ENCODE measurements around the gene LOXHD1. TPM values are rescaled to one million over a fixed set of nuclear protein-coding genes. Genes with fewer than 3 reads are reported as not detected.

LOXHD1 gene
- total RNA-seq, 2 experiments from 2014 or later = not detected

DNA sequence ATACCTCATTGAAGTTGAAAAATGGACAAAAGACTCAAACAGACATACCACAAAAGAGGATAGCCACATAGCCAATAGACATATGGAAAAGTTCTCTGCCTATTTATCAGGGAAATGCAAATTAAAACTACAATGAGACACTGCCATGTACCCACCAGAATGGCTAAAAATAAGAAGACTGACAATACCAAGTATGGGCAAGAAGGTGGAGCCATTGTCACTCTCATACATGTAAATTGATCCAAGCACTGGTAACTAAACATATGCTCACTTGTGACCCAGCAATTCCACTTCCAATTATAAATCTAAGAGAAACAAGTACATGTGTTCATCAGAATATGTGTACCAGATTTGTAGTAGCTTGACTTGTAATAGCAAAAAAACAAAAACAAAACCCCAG is 4.6 kb downstream of the LOXHD1 start:
- Mint-ChIP-seq H3K27me3 (no peaks in the 10 kb centered on the region), H3K9me3 (no peaks in the 10 kb centered on the region), H3K4me1 (ENCODE audit: low read depth) (no peaks in the 10 kb centered on the region), H3K36me3 (ENCODE audit: low read depth) (no peaks in the 10 kb centered on the region), H3K27ac (no peak overlapping the region), H3K4me3 (no peak overlapping the region)
- no peaks in the 10 kb centered on the region for H3K27me3 ChIP-seq (ENCODE audit: control insufficient read depth in 1 of 2, insufficient read depth in 2 of 2, low read length in 2 of 2)
- ChIA-PET POLR2A (no interaction called here), CTCF (no interaction called here)
- H3K4me1 ChIP-seq (ENCODE audit: insufficient read depth, low read length) = no peaks in the 10 kb centered on the region
- DNase-seq = no peak
- no peaks in the 10 kb centered on the region for H3K36me3 ChIP-seq (ENCODE audit: insufficient read depth, low read length)
- H3K27ac ChIP-seq (ENCODE audit: low read depth in 1 of 2, low read length in 2 of 2) = no peak overlapping the region
- no peak for ATAC-seq (ENCODE audit: poor library complexity)
- no peaks in the 10 kb centered on the region for H3K9me3 ChIP-seq (ENCODE audit: control insufficient read depth in 1 of 2, insufficient read depth in 1 of 2, low read length in 2 of 2)
- TF ChIP-seq, protein P1, sequence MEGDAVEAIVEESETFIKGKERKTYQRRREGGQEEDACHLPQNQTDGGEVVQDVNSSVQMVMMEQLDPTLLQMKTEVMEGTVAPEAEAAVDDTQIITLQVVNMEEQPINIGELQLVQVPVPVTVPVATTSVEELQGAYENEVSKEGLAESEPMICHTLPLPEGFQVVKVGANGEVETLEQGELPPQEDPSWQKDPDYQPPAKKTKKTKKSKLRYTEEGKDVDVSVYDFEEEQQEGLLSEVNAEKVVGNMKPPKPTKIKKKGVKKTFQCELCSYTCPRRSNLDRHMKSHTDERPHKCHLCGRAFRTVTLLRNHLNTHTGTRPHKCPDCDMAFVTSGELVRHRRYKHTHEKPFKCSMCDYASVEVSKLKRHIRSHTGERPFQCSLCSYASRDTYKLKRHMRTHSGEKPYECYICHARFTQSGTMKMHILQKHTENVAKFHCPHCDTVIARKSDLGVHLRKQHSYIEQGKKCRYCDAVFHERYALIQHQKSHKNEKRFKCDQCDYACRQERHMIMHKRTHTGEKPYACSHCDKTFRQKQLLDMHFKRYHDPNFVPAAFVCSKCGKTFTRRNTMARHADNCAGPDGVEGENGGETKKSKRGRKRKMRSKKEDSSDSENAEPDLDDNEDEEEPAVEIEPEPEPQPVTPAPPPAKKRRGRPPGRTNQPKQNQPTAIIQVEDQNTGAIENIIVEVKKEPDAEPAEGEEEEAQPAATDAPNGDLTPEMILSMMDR (IDR thresholded peaks at IDR 0.05) = no peak
- H3K4me3 ChIP-seq (ENCODE audit: low read length) = no peak overlapping the region
- intact Hi-C loops (cut with DNase I, micrococcal nuclease) = no loop called here

DNA sequence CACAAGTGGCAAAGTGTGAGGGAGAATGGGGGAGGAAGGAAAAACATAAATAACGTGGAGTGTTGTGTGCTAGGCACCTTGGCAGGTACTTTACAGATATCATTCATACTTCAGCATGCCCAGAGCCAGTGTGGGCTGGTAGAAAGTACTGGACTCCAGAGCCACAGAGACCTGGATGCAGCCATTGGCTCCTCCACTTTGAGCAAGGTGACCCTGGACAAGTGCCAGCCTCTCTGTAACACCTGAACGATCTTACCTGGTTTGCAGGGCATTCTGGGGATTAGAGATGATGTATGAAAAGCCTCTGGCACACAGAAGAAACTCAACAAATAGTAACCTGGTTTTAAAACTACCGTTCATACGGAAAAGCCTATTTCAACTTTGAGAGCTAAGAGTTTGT is 6.3 kb downstream of the LOXHD1 start:
- no peak overlapping the region for H3K27ac ChIP-seq (ENCODE audit: low read depth in 1 of 2, low read length in 2 of 2)
- intact Hi-C loops (cut with DNase I, micrococcal nuclease) = no loop called here
- no peaks in the 10 kb centered on the region for H3K27me3 Mint-ChIP-seq
- H3K27ac Mint-ChIP-seq = no peak overlapping the region
- H3K4me3 Mint-ChIP-seq = no peak overlapping the region
- DNase-seq (no peak), ATAC-seq (ENCODE audit: poor library complexity) (no peak)
- H3K36me3 Mint-ChIP-seq (ENCODE audit: low read depth) = no peaks in the 10 kb centered on the region
- H3K9me3 ChIP-seq (ENCODE audit: control insufficient read depth in 1 of 2, insufficient read depth in 1 of 2, low read length in 2 of 2) = no peaks in the 10 kb centered on the region
- ChIA-PET POLR2A (no interaction called here), CTCF (no interaction called here)
- H3K27me3 ChIP-seq (ENCODE audit: control insufficient read depth in 1 of 2, insufficient read depth in 2 of 2, low read length in 2 of 2) = no peaks in the 10 kb centered on the region
- no peaks in the 10 kb centered on the region for H3K4me1 ChIP-seq (ENCODE audit: insufficient read depth, low read length)
- H3K9me3 Mint-ChIP-seq = no peaks in the 10 kb centered on the region
- no peak overlapping the region for H3K4me3 ChIP-seq (ENCODE audit: low read length)
- no peaks in the 10 kb centered on the region for H3K4me1 Mint-ChIP-seq (ENCODE audit: low read depth)
- H3K36me3 ChIP-seq (ENCODE audit: insufficient read depth, low read length) = no peaks in the 10 kb centered on the region
- TF ChIP-seq, protein P1 (IDR thresholded peaks at IDR 0.05) = no peak

DNA sequence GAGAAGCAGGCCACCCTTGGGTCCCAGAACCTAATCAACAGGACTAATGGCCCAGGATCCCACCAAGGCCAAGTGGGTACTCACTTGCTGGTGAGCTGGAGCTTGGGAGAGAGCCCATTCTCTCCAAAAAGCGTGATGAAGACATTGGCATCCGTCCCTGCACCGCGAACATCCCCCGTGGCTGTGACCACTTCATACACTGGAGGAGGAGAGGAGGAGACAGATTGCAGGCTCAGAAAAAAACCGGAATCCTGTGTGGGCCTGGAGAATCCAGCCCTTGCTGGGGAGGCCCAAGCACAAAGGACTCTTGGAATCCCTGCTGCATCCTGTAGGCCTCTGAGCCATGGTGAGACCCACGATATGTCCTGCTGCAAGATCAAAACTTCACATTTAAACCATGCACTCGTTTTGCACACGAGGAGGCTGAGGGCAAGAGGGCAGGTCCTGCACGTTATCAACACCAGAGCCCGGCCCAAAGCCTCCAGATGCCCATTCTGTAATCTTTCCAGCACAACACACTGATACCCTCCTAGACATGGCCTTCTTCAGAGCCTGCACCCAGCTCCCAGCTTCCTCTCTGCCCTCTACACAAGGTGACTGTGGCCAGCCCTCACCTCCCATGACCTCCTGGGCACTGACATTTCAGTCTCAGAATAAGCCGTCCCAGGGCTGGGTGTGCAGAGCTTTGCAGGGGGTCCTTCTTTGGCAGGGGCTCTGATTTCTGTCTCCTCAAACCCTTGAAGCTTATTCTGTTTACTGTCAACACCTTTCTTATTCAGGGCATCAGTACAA is 7.8 kb downstream of the LOXHD1 start:
- TF ChIP-seq, protein P1 (IDR thresholded peaks at IDR 0.05) = no peak
- H3K27me3 ChIP-seq (ENCODE audit: control insufficient read depth in 1 of 2, insufficient read depth in 2 of 2, low read length in 2 of 2) = no peaks in the 10 kb centered on the region
- ATAC-seq (ENCODE audit: poor library complexity) (no peak), DNase-seq (no peak)
- ChIA-PET CTCF (interaction anchor here (1.0 kb wide), 1 partner anchor 9 kb away, joined by 3 read pairs; no protein-coding TSS in a partner anchor), POLR2A (no interaction called here)
- intact Hi-C loops (cut with DNase I, micrococcal nuclease) = no loop called here
- no peaks in the 10 kb centered on the region for H3K36me3 Mint-ChIP-seq (ENCODE audit: low read depth)
- no peaks in the 10 kb centered on the region for H3K4me1 ChIP-seq (ENCODE audit: insufficient read depth, low read length)
- no peak overlapping the region for H3K4me3 Mint-ChIP-seq
- H3K36me3 ChIP-seq (ENCODE audit: insufficient read depth, low read length) = no peaks in the 10 kb centered on the region
- H3K9me3 ChIP-seq (ENCODE audit: control insufficient read depth in 1 of 2, insufficient read depth in 1 of 2, low read length in 2 of 2) = no peaks in the 10 kb centered on the region
- no peak overlapping the region for H3K27ac Mint-ChIP-seq
- no peak overlapping the region for H3K4me3 ChIP-seq (ENCODE audit: low read length)
- H3K27ac ChIP-seq (ENCODE audit: low read depth in 1 of 2, low read length in 2 of 2) = no peak overlapping the region
- no peaks in the 10 kb centered on the region for H3K27me3 Mint-ChIP-seq
- no peaks in the 10 kb centered on the region for H3K4me1 Mint-ChIP-seq (ENCODE audit: low read depth)
- H3K9me3 Mint-ChIP-seq = no peaks in the 10 kb centered on the region
